ENCODE measurements around the gene CELF2.
A peak's percentile ranks its signal among the peaks of the same experiment; 100 is the strongest.

The CELF2 gene

DNA sequence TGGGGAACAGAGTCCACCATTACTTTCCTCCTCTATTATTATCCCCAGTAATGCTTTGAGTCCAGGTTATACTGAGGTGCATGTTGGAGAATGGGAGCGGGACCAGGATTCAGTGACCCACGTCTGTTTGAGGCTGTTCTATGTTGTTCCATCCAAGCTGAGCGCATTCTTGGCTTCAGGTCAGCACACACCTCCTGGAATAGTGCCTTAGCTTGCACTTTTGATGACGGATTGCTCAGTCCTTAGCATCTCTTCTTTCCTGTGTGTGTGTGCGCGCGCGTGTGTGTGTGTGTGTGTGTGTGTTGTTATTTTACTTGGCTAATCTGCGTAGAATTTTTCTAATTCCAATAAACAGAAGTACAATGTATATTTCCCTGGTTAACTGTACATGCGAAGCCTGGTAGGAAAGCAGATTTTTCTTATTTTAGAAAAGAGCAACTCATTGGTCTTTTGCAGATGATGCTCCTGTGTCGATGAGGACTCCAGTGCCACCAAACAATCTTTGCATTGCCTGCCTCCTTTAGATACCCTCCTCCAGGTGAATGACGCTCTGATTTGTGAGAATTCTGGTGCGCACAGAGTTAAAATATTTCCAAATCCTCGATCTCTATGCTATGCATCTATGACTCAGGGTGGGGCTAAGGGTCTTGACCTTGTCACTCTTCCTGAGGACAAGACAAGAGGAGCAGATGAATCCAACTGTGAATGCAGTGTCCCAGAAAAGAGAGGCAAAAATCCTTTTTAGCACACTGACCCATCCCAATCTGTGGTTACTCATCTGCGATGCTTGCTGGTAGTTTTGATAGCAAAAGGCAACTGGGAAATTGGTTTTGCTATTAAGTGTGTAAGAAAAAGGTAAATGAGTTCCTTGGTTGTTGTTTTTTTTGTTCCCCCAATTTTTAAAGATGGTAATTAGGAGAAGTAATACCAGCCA lies 13.3 kb upstream of the CELF2 start:
- no peak for DNase-seq

DNA sequence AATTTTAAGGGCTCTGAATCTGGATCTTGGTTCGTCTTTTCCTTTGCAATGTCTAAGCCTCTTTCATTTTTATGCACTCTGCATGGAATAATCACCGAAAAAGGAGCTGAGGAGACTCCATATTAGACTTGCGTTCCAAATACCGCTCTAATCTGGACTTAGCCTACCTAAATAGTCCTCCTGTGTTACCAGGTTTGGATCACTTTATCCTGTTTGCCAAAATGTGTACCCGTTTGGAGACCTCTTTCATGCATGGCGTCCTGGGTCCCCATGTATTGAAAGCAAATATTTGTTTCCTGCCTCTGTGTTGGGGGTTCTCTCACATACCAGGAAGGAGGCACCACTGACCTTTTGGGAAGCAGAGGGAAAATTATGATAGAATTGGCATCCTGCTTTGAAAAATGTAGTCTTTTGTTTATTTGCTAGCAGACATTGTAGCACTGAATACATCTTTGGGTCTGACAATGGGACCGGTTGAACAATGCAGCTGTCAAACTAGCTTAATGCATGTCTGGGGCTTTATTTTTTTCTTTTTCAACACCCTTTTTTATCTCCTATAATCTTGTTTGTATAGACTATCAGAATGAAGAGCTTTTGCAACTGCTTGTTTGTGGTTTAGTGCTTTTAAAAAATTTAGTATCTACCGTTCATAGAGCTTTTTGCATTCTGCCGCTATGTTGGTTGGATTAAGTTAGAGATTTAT lies 11.8 kb upstream of the CELF2 start:
- DNase-seq: no peak

DNA sequence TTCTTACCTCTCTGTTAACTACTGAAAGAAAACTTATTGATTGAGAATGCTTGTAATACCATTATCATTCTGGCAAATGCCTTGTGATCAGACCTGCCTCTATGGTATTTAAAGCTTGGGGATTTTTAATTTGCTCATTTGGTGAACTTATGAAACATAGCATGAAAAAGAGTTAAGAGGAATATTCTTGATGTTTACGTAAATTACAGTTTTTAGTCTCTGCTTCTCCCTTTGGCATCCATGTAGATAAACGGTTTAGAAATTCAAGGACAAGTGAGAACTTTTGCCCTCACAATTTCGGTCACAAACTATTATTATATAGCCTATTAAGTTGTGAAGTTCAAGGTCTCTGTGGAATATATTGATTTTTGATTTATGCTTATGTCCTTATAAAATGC lies 11.2 kb upstream of the CELF2 start:
- DNase-seq: no peak

DNA sequence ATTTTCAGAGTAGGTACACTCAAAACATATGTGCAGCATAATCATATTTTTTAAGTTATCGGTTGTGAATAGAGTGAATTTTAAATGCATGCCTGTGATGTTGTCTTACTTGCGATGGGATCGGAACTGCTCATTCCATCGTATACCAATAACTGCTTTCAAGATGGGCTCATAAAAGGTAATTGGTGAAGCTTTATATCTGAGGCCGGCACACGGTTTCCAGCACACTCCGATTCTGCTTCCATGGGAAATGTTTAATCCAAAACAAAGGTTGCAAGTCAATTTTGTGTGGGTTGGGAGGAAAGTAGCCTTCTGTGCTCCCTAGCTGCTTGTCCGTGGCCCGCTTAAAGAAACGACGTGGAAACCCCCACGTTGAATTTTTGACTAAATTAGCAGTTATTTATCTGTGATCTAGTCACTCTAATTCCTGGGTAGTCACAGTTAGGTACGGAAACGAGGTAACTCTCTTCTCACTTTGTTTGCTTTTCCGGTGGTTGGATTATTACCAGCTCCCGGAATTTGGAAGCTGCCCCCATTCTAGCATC lies 10.1 kb upstream of the CELF2 start:
- no peak for DNase-seq

DNA sequence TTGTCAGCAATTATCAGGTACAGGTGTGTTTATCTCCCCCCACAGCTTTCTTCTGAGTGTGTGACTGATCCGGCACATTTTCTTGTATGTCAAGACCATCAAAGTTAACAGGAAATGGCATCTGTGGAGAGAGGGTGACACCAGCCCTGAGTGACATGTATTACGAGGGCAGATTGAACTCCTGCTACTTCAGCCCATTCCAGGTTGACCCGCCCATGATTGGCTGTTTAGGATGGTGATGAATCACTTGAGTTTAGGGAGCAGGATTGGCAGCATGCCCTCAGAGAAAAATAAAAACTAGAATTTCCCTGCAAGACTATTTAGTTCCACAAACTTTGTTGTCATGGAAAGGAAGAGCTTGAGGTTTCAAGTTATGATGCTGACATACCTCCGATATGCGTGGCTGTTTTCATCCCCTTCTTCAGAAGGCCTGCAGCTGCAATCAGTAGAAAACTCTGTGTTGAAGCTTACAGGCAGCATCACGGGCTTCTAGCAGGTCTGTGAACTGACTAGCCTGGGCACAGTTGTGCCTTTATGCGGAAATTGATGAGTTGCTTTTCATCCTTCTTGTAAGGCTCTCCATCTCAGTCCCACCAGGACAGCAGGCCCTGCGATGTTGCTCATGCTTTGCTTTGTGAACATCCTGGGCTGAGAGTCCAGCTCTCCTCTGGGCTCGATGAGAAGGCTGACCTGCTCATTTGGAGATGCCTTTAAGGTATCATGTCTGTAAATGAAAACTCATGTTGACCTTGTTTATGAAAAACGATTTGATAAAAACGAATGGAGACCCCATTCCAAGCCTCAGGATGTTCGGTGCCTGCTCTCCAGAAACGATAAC lies 8.0 kb upstream of the CELF2 start:
- DNase-seq: peak; percentile 8

DNA sequence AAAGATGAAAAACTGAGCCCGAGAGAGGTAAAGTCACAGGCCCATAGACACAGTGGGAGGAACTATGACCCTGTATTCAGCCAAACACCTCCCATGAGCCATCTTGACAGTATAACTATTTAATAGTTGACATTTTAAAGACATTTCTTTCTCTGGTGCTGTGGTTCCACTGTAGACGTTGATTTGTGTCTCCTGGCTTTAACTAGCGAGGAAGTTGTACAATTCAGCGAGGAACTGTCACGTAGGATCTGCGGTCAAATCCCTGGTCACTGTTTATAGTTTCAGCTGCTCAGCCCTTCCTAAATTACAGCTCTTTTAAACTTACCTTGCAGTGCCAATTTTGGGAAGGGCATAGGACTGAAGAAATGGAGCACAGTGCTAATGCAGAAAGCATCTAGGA lies 7.1 kb upstream of the CELF2 start:
- no peak for DNase-seq

DNA sequence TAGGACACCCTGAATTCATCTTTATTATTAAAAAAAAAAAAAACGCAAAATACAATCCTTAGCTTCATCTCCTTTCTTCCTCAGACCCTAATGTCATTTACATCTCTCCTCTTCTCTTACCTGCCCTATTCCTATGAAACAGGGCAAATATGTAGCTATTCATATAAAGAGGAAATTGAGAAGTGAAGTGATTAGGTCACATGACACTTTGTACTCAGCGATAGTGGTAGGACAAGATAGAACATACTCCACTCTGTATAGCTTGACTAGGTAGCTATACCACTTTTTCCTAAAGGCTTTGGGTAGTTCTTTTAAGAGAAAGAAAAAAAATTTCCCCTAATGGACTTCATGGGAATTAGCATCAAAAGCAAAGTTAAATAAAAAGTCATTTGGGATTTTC lies 6.2 kb upstream of the CELF2 start:
- DNase-seq: no peak

DNA sequence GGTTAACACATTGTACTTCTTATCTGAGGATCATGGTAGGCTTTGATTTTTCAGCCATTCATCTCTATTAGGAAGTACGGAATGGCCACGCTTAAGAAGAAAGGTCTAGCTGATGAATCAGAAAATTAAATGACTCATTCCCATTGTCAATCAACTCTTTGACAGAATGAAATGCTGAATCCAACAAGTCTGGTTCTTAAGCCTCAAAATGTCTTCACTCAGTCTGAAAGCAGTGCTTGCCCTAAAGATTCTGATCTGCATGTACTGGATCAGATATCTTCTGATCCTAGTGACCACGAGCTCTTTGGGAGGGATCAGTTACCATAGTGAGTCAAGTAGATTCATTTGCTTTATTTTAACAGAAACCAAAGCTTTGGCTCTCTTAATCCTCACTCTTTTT lies 5.7 kb upstream of the CELF2 start:
- peak; percentile 12 for DNase-seq

DNA sequence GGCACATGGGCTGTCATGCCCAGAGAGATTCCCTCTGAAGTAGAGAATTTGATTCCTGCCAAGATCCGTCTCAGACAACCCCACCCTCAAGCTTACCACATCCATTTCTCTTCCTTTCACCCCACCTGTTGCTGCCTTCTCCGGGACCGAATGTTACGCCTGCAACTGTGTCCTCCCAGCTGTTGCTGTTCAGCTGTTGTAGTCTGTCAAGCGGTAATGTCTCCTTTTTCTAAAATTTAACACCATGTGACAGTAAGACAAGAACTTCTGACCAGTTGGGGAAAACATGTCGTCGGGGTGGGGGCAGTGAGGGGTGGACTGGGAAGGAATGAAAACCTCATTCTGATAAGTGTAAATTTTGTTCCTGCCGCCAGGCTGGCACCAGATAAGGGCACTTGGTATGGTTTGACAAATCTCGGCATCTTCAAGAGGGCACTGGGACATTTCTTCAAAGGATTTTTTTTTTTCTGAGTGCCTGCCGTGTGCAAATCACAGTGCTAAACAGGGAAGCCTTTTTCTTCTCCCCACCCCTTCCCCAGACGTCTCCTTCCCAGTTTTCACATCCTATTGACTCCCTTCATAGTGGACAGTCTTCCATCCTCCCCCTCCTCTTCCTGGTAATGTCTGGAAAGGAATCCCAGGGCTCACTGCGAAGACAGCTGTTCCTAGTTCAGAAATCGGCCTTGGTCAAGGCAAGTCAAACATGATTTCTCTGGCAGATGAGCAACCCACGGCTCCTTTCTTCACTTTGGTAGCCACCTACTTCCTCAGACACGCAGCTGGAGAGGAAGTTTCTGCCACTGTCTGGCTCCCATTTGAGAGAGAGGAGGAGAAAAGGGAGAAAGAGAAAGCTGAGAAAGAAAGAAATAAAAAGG lies 5.0 kb upstream of the CELF2 start:
- no peak for DNase-seq

DNA sequence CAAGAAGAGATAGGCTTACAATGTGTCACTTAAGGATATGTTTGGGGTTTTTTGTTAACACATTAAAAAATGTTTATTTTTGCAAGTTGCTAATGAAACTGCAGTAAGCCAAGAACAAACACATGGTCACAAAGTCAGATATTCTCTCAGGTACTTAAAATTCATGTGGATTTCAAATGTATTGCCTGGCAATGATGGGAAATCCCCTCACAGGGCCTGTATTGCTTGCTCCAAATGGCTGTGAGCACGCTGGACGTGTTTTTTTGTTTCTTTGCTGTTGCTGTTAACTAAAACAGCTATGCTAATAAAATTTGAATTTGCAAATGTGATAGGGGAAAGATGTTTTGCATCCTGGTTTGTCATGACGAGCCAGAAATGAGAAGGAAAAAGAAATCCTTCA lies 3.8 kb upstream of the CELF2 start:
- no peak for DNase-seq

DNA sequence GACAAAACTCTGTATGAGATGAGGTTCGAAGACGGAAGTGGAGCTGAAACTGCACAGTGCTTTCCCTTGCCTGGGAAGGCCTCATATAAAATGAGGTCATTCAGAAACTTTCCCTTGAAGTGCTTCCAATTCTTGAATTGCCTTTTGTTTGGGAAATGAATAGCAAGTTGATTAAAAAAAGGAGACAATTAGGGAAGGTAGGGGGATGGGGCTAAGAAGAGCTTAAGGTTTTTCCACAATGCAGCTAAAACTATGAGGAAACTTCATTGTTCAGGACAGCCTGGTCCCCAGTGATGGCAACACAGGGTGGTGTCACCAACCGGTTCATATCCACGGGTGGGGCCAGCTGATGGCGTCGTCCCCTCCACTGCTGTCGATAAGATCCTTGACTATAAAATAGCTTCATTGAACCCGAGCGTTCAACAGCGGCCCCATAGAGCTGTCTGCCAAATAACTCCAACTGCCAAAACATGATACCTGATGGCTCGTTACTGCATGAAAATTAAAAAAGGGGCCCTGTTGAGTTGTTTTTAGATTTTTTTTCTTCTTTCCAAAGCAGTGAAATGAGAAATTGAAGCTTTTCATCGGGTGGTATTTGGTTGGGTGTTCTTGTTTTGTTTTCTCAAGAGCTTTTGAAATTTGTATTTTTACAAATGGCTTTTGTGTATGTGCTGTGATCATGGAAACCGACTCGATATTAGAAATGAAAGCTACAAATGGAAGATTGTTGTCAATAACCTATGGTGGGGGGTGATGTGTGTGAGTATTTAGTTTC lies 2.8 kb upstream of the CELF2 start:
- no peak for DNase-seq

DNA sequence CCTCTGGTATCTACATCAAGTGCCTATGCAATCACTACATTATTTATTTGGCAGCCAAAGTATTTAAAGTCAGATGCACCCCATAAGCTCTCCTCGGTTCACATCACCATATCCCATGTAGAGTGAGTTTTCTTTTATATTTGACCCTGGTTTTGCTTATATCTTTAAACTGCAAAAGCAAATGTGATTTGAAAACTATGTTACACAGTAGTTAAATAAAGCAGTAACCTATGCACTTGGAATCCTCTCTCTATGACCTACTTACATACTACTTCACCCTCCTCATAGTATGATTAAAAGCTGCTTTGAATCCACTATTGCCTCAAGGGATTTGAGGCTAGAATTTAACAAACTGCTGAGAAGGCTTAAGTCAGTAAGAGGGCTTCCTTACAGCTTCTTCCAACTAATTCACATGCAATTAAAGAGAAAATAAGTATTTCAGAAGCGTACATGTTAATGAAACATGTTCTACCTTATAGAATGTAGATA lies 2.2 kb upstream of the CELF2 start:
- no peak for DNase-seq

DNA sequence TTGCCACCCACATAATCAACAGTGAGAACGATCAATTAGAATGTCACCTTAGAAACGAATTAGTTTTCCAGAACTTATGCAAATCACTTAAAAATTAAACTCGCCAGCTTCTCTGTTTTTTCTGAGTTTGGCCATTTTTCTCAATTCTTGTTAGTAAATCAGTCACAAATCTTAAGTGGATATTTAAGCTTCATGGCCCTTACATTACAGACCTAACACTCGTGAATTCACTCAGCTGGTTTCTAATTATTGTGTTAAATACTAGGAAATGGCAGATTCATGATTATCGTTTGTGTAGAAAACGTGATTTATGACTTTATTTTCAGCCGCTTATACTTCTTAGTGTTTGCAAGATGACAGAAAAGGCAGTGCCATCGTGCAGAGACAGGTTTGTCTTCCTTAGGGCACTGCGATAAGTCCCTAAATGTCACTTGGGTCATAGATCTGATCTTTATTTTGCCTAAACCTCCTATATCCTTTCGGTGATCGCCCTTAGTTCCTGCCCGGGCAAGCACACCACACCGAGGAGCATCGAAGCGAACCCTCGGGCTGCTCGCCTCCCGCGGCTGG lies 587 bp upstream of the CELF2 start:
- DNase-seq: peak; percentile 31

DNA sequence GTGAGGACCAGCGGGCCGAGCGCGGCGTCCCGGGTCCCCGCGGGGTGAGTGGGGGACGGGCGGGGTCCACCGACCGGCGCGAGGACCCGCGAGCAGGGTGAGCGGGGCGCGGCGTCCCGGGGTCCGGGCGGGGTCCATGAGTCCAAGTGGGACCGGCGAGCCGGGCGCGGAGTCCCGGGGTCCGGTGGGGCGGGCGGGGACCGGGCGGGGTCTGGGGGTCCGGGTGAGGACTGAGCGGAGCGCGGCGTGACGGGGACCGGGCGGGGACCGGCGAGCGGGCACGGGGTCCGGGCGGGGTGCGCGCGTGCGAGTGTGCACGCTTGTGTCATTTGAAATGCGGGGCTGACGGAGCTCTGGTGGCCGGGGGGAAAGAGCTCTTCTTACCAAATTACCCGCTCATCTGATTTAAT lies 765 bp downstream of the CELF2 start:
- no peak for DNase-seq

DNA sequence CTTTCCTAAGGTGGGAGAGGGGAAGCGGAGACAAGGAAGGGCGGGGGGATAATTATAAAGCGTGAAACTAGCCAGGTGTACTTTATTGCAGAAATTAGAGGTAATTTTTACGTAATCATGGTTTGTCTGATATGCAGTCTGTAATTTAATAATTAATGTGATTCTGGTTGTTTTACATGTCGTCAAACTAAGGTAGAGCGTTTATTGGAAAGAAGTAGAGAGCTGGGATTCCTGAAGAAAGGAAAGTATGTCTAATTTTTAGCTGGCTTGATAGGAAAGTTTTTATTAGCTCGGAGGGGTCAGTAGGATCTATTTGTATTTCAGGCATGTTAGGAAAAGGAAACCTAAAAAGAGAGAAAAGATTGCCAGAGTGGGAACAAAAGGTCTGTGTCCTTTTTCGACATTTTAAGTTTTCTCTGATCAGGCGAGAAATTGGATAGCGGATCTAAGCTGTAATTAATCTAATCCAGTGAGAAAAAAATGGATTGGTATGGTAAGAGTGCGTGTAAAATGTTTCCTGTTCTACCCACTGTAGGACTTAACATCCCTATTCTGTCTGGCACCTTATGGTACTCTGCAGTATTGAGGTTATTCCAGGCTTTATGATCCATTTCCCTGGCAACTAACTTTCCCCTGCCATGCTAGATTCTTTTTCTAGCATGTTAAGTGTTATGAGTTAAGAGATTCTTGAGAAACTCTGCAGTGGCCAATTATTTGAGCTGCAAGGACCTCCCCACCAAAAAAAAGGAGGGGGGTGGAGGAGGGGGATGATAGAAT lies 1.4 kb downstream of the CELF2 start:
- no peak for DNase-seq

DNA sequence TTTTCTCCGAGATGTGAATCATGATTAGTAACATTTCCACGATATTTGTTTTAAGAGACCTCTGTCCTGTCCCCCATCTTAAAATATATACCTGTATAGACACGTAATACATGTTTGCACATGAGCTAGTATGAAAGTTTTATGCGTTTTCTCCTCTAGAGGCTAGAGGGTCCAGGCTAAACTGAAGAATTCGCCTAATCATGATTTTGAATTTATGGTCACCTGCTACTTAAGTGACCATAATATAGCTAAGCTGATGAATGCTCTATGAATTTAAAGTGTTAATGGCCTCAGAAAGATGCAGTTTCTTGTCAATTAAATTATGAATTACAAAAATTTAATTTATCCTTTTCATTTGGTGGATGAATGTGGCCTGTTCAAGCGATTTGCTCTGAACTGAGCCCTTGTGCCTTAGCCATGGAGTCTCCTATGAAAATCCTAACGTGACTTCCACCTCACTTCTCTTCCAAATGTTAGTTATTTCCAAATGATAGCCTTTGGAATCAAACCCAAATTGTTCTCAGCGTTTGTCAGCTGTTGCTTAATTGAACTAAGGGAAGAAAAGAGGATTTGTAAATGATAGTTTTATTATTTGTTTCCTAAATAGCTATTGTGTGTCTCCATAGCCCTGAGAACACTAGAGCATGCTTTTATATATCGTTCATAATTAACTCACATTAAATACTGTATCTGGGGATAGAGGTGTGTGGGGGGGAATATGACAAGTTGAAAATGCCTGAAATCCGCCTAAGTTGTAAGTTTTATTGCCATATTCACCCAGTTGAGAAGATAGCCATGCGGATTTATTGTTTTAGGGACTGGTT lies 2.3 kb downstream of the CELF2 start:
- DNase-seq: no peak

DNA sequence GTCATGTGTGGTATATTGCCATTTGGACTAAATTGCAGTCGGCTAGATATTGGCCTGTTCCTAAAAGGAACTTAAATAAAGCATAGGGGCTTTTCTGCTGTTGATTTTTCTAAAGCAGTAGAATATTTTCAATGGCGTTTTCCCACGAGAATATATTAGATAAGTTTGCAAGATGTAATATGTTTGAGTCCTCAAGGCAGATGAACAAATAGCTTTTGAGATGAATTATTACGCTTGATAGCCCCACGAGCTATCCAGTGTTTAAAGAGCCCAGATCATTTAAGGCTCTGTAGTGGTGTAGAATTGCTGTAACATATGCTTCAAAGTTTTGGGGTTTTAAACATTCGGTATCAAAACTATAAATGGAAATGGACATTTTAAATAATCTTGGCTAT lies 2.9 kb downstream of the CELF2 start:
- DNase-seq: no peak

DNA sequence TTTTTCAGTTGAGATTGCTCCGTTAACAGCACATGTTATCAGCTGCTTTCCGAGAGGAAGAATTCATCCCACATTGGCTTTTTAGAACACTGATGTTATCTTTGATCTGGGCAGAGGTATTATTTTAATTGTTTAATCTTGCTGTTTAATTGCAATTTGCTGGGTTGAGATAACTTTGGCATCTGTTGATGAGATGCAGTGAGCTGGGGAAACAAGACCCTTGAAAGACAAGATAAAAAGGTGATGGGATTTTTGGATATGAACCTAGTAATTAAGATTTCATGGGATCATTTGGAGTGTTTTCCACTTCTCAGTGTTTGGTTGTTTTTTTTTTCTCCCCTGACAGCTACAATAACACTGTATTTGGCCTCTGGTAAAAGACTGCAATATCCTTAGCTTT lies 4.5 kb downstream of the CELF2 start:
- DNase-seq: no peak

Measured in activated CD4-positive, alpha-beta T cell treated with anti-CD3 and anti-CD28 coated beads, Interleukin-2, Interleukin-6, amounts not matched to agents 100 ng/mL and 50 ng/mL, durations not matched to agents 16 hours and 8 hours (primary cell).